Panc1 (cell line): ENCODE measurements around the gene PRKCZ. TPM values are rescaled to one million over a fixed set of nuclear protein-coding genes. Genes with fewer than 3 reads are reported as not detected.

Experiments used
- ATAC-seq: fragments of 200-7000 bp; cut with Tn5 transposase; 2 replicates; pipeline ENCODE4 v1.9.1; 2020; ENCODE audit warnings: mild to moderate bottlenecking, moderate library complexity
- BruUV-seq: library from RNA; stranded (reverse); fragments of 400-500 nt; replicated peaks from 2 replicates; lab custom pipeline; 2021; lab: Mats Ljungman, UMichigan
- CTCF ChIA-PET: fragments of 300-600 bp; sonication (Branson Sonifier 250); formaldehyde crosslinking; loops from one replicate; lab custom pipeline; 2022; ENCODE audit warnings: antibody characterized with exemption; lab: Charles Lee
- POLR2A ChIA-PET: fragments of 300-600 bp; sonication (Branson Sonifier 250); formaldehyde crosslinking; loops from one replicate; lab custom pipeline; 2022; ENCODE audit warnings: antibody characterized with exemption; lab: Charles Lee
- DNase-seq: peaks from one replicate; pipeline ENCODE4 v3.0.0-alpha.2; 2010; ENCODE audit warnings: low read depth, low spot score
- H3K27ac ChIP-seq: 2 replicates; pipeline ENCODE4 v1.5.1; 2011; ENCODE audit warnings: mild to moderate bottlenecking, low read length, inconsistent platforms
- H3K27me3 ChIP-seq: fragments of 200-500 bp; sonication (Bioruptor generic); 2 replicates; pipeline ENCODE4 v1.6.0; 2014; ENCODE audit warnings: low read length, inconsistent platforms; ENCODE audit not compliant: control insufficient read depth, insufficient read depth
- H3K36me3 ChIP-seq: fragments of 200-500 bp; sonication (Bioruptor generic); 2 replicates; pipeline ENCODE4 v1.5.1; 2014; ENCODE audit warnings: inconsistent platforms, mild to moderate bottlenecking, low read length, moderate library complexity; ENCODE audit not compliant: control insufficient read depth, insufficient read depth
- H3K4me1 ChIP-seq: 2 replicates; pipeline ENCODE4 v1.5.1; 2011; ENCODE audit warnings: inconsistent platforms, mild to moderate bottlenecking, low read length, moderate library complexity; ENCODE audit not compliant: control insufficient read depth, insufficient read depth
- H3K4me3 ChIP-seq, 2 experiments: 2 replicates each; pipeline ENCODE4 v1.5.1; 2011 to 2012; ENCODE audit warnings: low read depth in 2 of 2, low read length in 2 of 2, mild to moderate bottlenecking in 2 of 2, inconsistent platforms in 1 of 2, moderate library complexity in 1 of 2
- H3K9me3 ChIP-seq: fragments of 200-500 bp; sonication (Bioruptor generic); 2 replicates; pipeline ENCODE4 v1.5.1; 2014; ENCODE audit warnings: low read depth, mild to moderate bottlenecking, inconsistent platforms, low read length, moderate library complexity; ENCODE audit not compliant: control insufficient read depth, insufficient read depth
- POLR2AphosphoS5 ChIP-seq: IDR thresholded peaks from 2 replicates; pipeline ENCODE4 v1.6.1; 2012; ENCODE audit warnings: mild to moderate bottlenecking, low read depth, low read length, moderate library complexity
- SIN3A ChIP-seq: IDR thresholded peaks from 2 replicates; pipeline ENCODE4 v1.6.1; 2012; ENCODE audit warnings: low read depth, mild to moderate bottlenecking, low read length, moderate library complexity, borderline replicate concordance; ENCODE audit not compliant: insufficient read depth
- TCF7L2 ChIP-seq: IDR thresholded peaks from 2 replicates; pipeline ENCODE4 v1.6.1; 2011; ENCODE audit warnings: mild to moderate bottlenecking, low read depth, low read length, inconsistent platforms
- in situ Hi-C: cut with HindIII; loops from 2 replicates; pipeline ENCODE4 v1.10.0; 2016; ENCODE audit warnings: low sequenced_read_pairs, low pct_unique_long_range_greater_than_20kb
- intact Hi-C: fragments of 100-400 bp; cut with micrococcal nuclease; formaldehyde crosslinking; loops from one replicate; pipeline ENCODE4 v1.10.0; 2022; ENCODE audit not compliant: unreplicated experiment
- total RNA-seq: library from RNA; stranded (reverse); gene quantifications from one replicate; pipeline ENCODE4 v1.2.1, GENCODE V29; 2021; ENCODE audit not compliant: unreplicated experiment
- TF ChIP-seq, protein P1 (sequence below), 2 experiments: IDR thresholded peaks; 2 replicates each; pipeline ENCODE4 v1.6.1; 2011 to 2012; ENCODE audit warnings: low read depth in 2 of 2, control low read depth in 1 of 2, low read length in 1 of 2, mild to moderate bottlenecking in 1 of 2, moderate library complexity in 1 of 2; ENCODE audit not compliant: insufficient read depth in 1 of 2
- TF ChIP-seq, protein P2 (sequence below): fragments of 450-650 bp; IDR thresholded peaks from 2 replicates; pipeline ENCODE4 v1.5.1; 2017; ENCODE audit warnings: mild to moderate bottlenecking

The PRKCZ gene
- total RNA-seq, 1 experiment from 2014 or later: 26.7 TPM

DNA sequence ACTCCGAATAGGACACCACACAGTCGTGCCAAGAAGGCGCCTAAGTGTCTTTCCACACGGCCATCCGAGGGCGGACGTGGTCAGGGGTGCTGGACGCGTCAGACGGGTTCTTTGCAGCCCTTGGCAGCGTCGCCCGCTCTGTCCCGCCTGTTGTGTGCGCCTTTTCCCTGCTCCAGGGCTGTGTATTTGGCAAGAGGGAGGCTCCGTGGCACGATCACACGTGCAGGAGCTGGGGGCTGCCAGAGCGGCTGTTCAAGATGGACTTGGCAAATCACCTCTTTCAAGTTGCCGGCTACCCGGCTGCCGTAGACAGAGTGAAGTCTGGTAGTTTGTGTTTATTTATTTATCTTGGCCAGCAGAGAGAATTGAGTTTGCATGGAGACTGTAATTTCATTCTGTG lies 31.9 kb downstream of the PRKCZ start:
- CTCF ChIA-PET: no interaction called here
- BruUV-seq: no TSS peak

DNA sequence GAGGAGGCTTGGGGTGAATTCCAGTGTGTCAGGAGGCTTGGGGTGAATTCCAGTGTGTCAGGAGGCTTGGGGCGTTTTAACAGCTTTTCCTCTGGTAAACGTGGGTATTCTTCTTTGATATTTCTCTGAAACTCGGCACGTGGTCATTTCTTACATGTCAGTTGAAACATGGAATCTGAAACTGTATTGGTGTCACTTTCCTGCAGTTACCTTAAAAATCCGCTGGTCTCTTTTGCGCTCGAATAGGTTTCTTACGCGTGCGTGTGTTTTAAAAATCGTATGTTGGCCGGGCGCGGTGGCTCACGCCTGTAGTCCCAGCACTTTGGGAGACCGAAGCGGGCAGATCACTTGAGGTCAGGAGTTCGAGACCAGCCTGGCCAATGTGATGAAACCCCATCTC lies 33.5 kb downstream of the PRKCZ start:
- no peak for ATAC-seq

More for the DNA sequence above, 31.9 kb downstream of the PRKCZ start:
- Histone ChIP-seq H3K36me3 (no peaks in the 10 kb centered on the region), H3K4me1 (no peaks in the 10 kb centered on the region), H3K27ac (no peak overlapping the region), H3K4me3 (no peak overlapping the region), H3K27me3 (no peaks in the 10 kb centered on the region), H3K9me3 (0 out of 2 replicates have a peak, but pooled peaks cover 6% of the 10 kb centered on the region)
- in situ Hi-C loops (no loop called here), intact Hi-C loops (no loop called here)
- DNase-seq: no peak
- TF ChIP-seq POLR2AphosphoS5 (no peak), TCF7L2 (no peak), SIN3A (no peak)
- TF ChIP-seq, protein P1, sequence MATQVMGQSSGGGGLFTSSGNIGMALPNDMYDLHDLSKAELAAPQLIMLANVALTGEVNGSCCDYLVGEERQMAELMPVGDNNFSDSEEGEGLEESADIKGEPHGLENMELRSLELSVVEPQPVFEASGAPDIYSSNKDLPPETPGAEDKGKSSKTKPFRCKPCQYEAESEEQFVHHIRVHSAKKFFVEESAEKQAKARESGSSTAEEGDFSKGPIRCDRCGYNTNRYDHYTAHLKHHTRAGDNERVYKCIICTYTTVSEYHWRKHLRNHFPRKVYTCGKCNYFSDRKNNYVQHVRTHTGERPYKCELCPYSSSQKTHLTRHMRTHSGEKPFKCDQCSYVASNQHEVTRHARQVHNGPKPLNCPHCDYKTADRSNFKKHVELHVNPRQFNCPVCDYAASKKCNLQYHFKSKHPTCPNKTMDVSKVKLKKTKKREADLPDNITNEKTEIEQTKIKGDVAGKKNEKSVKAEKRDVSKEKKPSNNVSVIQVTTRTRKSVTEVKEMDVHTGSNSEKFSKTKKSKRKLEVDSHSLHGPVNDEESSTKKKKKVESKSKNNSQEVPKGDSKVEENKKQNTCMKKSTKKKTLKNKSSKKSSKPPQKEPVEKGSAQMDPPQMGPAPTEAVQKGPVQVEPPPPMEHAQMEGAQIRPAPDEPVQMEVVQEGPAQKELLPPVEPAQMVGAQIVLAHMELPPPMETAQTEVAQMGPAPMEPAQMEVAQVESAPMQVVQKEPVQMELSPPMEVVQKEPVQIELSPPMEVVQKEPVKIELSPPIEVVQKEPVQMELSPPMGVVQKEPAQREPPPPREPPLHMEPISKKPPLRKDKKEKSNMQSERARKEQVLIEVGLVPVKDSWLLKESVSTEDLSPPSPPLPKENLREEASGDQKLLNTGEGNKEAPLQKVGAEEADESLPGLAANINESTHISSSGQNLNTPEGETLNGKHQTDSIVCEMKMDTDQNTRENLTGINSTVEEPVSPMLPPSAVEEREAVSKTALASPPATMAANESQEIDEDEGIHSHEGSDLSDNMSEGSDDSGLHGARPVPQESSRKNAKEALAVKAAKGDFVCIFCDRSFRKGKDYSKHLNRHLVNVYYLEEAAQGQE (IDR thresholded peaks at IDR 0.05; ENCODE audit: insufficient read depth in 1 of 2, low read depth in 2 of 2, low read length in 1 of 2): no peak
- TF ChIP-seq, protein P2, sequence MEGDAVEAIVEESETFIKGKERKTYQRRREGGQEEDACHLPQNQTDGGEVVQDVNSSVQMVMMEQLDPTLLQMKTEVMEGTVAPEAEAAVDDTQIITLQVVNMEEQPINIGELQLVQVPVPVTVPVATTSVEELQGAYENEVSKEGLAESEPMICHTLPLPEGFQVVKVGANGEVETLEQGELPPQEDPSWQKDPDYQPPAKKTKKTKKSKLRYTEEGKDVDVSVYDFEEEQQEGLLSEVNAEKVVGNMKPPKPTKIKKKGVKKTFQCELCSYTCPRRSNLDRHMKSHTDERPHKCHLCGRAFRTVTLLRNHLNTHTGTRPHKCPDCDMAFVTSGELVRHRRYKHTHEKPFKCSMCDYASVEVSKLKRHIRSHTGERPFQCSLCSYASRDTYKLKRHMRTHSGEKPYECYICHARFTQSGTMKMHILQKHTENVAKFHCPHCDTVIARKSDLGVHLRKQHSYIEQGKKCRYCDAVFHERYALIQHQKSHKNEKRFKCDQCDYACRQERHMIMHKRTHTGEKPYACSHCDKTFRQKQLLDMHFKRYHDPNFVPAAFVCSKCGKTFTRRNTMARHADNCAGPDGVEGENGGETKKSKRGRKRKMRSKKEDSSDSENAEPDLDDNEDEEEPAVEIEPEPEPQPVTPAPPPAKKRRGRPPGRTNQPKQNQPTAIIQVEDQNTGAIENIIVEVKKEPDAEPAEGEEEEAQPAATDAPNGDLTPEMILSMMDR: no peak
- no peak for ATAC-seq
- POLR2A ChIA-PET: no interaction called here

More for the DNA sequence above, 33.5 kb downstream of the PRKCZ start:
- no peak for DNase-seq
- Histone ChIP-seq H3K27ac (no peak overlapping the region), H3K27me3 (no peaks in the 10 kb centered on the region), H3K9me3 (no peaks in the 10 kb centered on the region), H3K36me3 (no peaks in the 10 kb centered on the region), H3K4me1 (no peaks in the 10 kb centered on the region), H3K4me3 (no peak overlapping the region)
- ChIA-PET POLR2A (no interaction called here), CTCF (interaction anchor here (0.6 kb wide), 1 partner anchor 51 kb away, joined by 3 read pairs; no protein-coding TSS in a partner anchor)
- no TSS peak for BruUV-seq
- intact Hi-C loops (no loop called here), in situ Hi-C loops (no loop called here)
- TF ChIP-seq, protein P1 (IDR thresholded peaks at IDR 0.05; ENCODE audit: insufficient read depth in 1 of 2, low read depth in 2 of 2, low read length in 1 of 2): no peak
- TF ChIP-seq, protein P2: no peak
- TF ChIP-seq SIN3A (no peak), POLR2AphosphoS5 (no peak), TCF7L2 (no peak)
